ENCODE results near the gene CDA. TPM values are rescaled to one million over a fixed set of nuclear protein-coding genes. Genes with fewer than 3 reads are reported as not detected.

The CDA gene
- polyA plus RNA-seq, 1 of the 3 experiments (the other 2 are of a cell fraction), result 0.12 TPM

DNA sequence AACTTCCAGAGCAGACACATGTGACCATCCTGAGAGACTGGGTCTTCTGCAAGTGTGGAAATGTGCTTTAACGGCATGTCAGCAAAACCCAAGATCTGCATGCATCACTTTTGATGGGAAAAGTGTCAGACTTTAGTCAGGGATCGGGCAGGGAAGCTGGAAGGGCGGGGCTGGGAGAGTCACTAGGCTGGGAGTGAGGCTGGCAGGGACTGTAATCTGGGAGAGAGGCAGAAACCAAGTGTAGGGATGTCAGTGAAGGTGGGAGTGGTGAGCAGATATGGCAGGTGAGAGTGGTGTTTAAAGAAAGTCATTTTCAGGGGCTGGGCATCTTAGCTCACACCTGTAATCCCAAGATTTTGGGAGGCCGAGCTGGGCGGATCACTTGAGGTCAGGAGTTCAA lies 11.3 kb downstream of the CDA start:
- TF ChIP-seq MXI1 (IDR thresholded peaks at IDR 0.05; ENCODE audit: low read depth, low read length) (no peak), GABPA (IDR thresholded peaks at IDR 0.05; ENCODE audit: low read depth) (no peak), ELF1 (IDR thresholded peaks at IDR 0.05) (no peak), CHD2 (IDR thresholded peaks at IDR 0.05; ENCODE audit: low read length, partially characterized antibody) (no peak), JUND (IDR thresholded peaks at IDR 0.05) (no peak), FOXJ3 (CRISPR knock-in tag; IDR thresholded peaks at IDR 0.05) (no peak)
- TF ChIP-seq, protein P1, sequence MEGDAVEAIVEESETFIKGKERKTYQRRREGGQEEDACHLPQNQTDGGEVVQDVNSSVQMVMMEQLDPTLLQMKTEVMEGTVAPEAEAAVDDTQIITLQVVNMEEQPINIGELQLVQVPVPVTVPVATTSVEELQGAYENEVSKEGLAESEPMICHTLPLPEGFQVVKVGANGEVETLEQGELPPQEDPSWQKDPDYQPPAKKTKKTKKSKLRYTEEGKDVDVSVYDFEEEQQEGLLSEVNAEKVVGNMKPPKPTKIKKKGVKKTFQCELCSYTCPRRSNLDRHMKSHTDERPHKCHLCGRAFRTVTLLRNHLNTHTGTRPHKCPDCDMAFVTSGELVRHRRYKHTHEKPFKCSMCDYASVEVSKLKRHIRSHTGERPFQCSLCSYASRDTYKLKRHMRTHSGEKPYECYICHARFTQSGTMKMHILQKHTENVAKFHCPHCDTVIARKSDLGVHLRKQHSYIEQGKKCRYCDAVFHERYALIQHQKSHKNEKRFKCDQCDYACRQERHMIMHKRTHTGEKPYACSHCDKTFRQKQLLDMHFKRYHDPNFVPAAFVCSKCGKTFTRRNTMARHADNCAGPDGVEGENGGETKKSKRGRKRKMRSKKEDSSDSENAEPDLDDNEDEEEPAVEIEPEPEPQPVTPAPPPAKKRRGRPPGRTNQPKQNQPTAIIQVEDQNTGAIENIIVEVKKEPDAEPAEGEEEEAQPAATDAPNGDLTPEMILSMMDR (IDR thresholded peaks at IDR 0.05), result no peak
- TF ChIP-seq, protein P2, sequence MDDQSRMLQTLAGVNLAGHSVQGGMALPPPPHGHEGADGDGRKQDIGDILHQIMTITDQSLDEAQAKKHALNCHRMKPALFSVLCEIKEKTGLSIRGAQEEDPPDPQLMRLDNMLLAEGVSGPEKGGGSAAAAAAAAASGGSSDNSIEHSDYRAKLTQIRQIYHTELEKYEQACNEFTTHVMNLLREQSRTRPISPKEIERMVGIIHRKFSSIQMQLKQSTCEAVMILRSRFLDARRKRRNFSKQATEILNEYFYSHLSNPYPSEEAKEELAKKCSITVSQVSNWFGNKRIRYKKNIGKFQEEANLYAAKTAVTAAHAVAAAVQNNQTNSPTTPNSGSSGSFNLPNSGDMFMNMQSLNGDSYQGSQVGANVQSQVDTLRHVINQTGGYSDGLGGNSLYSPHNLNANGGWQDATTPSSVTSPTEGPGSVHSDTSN (IDR thresholded peaks at IDR 0.05), result no peak
- TF ChIP-seq, protein P3, sequence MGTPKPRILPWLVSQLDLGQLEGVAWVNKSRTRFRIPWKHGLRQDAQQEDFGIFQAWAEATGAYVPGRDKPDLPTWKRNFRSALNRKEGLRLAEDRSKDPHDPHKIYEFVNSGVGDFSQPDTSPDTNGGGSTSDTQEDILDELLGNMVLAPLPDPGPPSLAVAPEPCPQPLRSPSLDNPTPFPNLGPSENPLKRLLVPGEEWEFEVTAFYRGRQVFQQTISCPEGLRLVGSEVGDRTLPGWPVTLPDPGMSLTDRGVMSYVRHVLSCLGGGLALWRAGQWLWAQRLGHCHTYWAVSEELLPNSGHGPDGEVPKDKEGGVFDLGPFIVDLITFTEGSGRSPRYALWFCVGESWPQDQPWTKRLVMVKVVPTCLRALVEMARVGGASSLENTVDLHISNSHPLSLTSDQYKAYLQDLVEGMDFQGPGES (IDR thresholded peaks at IDR 0.05; ENCODE audit: low read depth, low read length), result no peak
- H3F3A ChIP-seq (replicated peaks; ENCODE audit: insufficient read depth), result peaks cover 3% of the 10 kb centered on the region
- H3K9me2 ChIP-seq, result no peaks in the 10 kb centered on the region
- CTCF ChIA-PET, result interaction anchor here (1.0 to 1.3 kb wide), 2 partner anchors 25 to 34 kb away, joined by 3 to 4 read pairs; no protein-coding TSS in a partner anchor
- no peak overlapping the region for H3K27ac ChIP-seq (ENCODE audit: low read depth in 2 of 2, low read length in 1 of 2)
- H3K9ac ChIP-seq, result no peak overlapping the region
- POLR2A ChIA-PET, result no interaction called here
- no peak overlapping the region for H3K4me2 ChIP-seq
- peaks cover 0 to 7% of the 10 kb centered on the region in 2 experiments; a peak in 1 of 4 replicates for H3K4me1 ChIP-seq (ENCODE audit: control insufficient read depth in 1 of 2, insufficient read depth in 2 of 2, low read depth in 1 of 2, low read length in 1 of 2)
- H3K4me3 ChIP-seq (ENCODE audit: low read depth in 2 of 2, low read length in 1 of 2), result no peak overlapping the region
- no peak for DNase-seq
- WGBS (ENCODE audit: low lambda C conversion rate), result 79% methylated on average over 5 of the region's 5 CpGs
- H3K36me3 ChIP-seq (replicated peaks in 1 of 2; ENCODE audit: control insufficient read depth in 1 of 2, insufficient read depth in 2 of 2, low read length in 1 of 2), result no peaks in the 10 kb centered on the region
- no peaks in the 10 kb centered on the region for H3K27me3 ChIP-seq (ENCODE audit: insufficient read depth)
- no peak overlapping the region for H2AFZ ChIP-seq (ENCODE audit: low read depth)
- H3K79me2 ChIP-seq (ENCODE audit: insufficient read depth), result no peaks in the 10 kb centered on the region
- H4K20me1 ChIP-seq (ENCODE audit: insufficient read depth), result no peaks in the 10 kb centered on the region
- H3K9me3 ChIP-seq, result no peaks in the 10 kb centered on the region

DNA sequence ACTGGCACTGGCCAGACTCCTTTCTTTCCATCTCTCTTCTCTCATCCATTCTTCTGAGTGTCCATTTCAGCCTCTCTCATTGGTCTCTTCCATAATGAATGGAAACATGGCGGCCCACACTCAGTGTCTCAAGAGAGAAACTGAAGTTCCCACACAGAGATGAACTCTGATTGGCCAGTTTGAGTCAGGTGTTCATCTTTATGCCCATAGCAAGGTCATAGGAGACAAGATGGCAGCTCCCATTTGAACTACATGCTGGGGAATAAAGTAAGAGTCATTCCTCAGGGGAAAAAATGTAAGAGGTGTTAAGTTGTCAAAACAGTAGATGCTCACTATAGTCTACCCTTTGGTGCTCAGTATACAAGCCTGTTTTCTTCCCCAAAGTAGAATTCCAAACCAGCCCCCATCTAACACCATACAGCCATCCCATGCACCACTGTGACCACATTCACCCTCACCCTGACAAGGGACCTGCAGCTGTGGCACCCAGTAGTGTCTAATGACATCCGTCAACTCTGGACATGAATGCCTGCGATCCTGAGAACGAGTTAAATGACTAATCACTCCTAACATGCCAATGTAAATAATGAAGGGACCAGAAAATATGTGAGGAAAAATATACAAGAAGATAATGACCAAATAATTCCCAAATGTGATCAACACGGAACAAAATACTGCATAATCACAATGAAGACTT lies 12.4 kb downstream of the CDA start:
- Histone ChIP-seq H3K27me3 (ENCODE audit: insufficient read depth) (no peaks in the 10 kb centered on the region), H3K9me2 (no peaks in the 10 kb centered on the region), H3K4me2 (no peak overlapping the region), H3K27ac (ENCODE audit: low read depth in 2 of 2, low read length in 1 of 2) (no peak overlapping the region; a peak in 1 of 4 replicates), H2AFZ (ENCODE audit: low read depth) (0 out of 2 replicates have a peak overlapping the region, but pooled peaks have one; percentile 64), H3K9me3 (no peaks in the 10 kb centered on the region), H3K4me3 (ENCODE audit: low read depth in 2 of 2, low read length in 1 of 2) (no peak overlapping the region), H4K20me1 (ENCODE audit: insufficient read depth) (no peaks in the 10 kb centered on the region), H3K79me2 (ENCODE audit: insufficient read depth) (no peaks in the 10 kb centered on the region), H3F3A (replicated peaks; ENCODE audit: insufficient read depth) (peaks cover 3% of the 10 kb centered on the region), H3K9ac (no peak overlapping the region), H3K36me3 (replicated peaks in 1 of 2; ENCODE audit: control insufficient read depth in 1 of 2, insufficient read depth in 2 of 2, low read length in 1 of 2) (no peaks in the 10 kb centered on the region), H3K4me1 (ENCODE audit: control insufficient read depth in 1 of 2, insufficient read depth in 2 of 2, low read depth in 1 of 2, low read length in 1 of 2) (peaks cover 0 to 7% of the 10 kb centered on the region in 2 experiments; a peak in 1 of 4 replicates)
- WGBS (ENCODE audit: low lambda C conversion rate), result 50% methylated on average over 5 of the region's 5 CpGs
- no peak for DNase-seq
- POLR2A ChIA-PET, result no interaction called here
- CTCF ChIA-PET, result interaction anchor here (1.0 to 1.3 kb wide), 2 partner anchors 26 to 33 kb away, joined by 3 to 4 read pairs; no protein-coding TSS in a partner anchor
- TF ChIP-seq ELF1 (IDR thresholded peaks at IDR 0.05), result no peak
- no peak for TF ChIP-seq NRF1 (IDR thresholded peaks at IDR 0.05; ENCODE audit: low read depth, low read length)
- no peak for TF ChIP-seq EP300 (IDR thresholded peaks at IDR 0.05; ENCODE audit: borderline replicate concordance in 1 of 2, low read depth in 1 of 2, low read length in 1 of 2)
- no peak for TF ChIP-seq GATA2 (CRISPR knock-in tag; IDR thresholded peaks at IDR 0.05)
- TF ChIP-seq, protein P4, sequence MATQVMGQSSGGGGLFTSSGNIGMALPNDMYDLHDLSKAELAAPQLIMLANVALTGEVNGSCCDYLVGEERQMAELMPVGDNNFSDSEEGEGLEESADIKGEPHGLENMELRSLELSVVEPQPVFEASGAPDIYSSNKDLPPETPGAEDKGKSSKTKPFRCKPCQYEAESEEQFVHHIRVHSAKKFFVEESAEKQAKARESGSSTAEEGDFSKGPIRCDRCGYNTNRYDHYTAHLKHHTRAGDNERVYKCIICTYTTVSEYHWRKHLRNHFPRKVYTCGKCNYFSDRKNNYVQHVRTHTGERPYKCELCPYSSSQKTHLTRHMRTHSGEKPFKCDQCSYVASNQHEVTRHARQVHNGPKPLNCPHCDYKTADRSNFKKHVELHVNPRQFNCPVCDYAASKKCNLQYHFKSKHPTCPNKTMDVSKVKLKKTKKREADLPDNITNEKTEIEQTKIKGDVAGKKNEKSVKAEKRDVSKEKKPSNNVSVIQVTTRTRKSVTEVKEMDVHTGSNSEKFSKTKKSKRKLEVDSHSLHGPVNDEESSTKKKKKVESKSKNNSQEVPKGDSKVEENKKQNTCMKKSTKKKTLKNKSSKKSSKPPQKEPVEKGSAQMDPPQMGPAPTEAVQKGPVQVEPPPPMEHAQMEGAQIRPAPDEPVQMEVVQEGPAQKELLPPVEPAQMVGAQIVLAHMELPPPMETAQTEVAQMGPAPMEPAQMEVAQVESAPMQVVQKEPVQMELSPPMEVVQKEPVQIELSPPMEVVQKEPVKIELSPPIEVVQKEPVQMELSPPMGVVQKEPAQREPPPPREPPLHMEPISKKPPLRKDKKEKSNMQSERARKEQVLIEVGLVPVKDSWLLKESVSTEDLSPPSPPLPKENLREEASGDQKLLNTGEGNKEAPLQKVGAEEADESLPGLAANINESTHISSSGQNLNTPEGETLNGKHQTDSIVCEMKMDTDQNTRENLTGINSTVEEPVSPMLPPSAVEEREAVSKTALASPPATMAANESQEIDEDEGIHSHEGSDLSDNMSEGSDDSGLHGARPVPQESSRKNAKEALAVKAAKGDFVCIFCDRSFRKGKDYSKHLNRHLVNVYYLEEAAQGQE (IDR thresholded peaks at IDR 0.05; ENCODE audit: low read depth, low read length), result no peak
- no peak for TF ChIP-seq YY1 (IDR thresholded peaks at IDR 0.05; ENCODE audit: low read depth)
- TF ChIP-seq FOSL2 (IDR thresholded peaks at IDR 0.05; ENCODE audit: borderline replicate concordance, low read depth), result no peak
- no peak for TF ChIP-seq RFX5 (IDR thresholded peaks at IDR 0.05; ENCODE audit: low read length)
- no peak for TF ChIP-seq RXRA (IDR thresholded peaks at IDR 0.05; ENCODE audit: borderline replicate concordance, low read depth)
- TF ChIP-seq, protein P1 (IDR thresholded peaks at IDR 0.05), result no peak
